22Rv1 (cell line): ENCODE results near the gene IMPDH1.

Source experiments
- CTCF ChIP-seq: fragments of 450-650 bp; IDR thresholded peaks from 2 replicates; pipeline ENCODE4 v1.5.1; 2017; ENCODE audit warnings: mild to moderate bottlenecking
- ZFX ChIP-seq: fragments of 450-650 bp; IDR thresholded peaks from 2 replicates; pipeline ENCODE4 v1.6.1; 2017; ENCODE audit warnings: antibody characterized with exemption, borderline replicate concordance

GRCh38 chr7:128406314-128407232, 3.2 kb downstream of the IMPDH1 start:
- TF ChIP-seq CTCF (no peak), ZFX (no peak)
